IPS-15b (cell line): ENCODE data around the gene TMPRSS4.
A peak's percentile ranks its signal among the peaks of the same experiment; 100 is the strongest.

Source experiments
- H3K27me3 ChIP-seq: one replicate; pipeline ENCODE4 v1.6.1; 2013; ENCODE audit warnings: low read length; ENCODE audit not compliant: control insufficient read depth, insufficient read depth
- H3K36me3 ChIP-seq: one replicate; pipeline ENCODE4 v1.6.1; 2013; ENCODE audit warnings: low read length; ENCODE audit not compliant: control insufficient read depth, insufficient read depth
- H3K4me1 ChIP-seq: one replicate; pipeline ENCODE4 v1.6.1; 2013; ENCODE audit warnings: mild to moderate bottlenecking, low read length; ENCODE audit not compliant: control insufficient read depth, insufficient read depth
- H3K4me3 ChIP-seq: one replicate; pipeline ENCODE4 v1.5.1; 2013; ENCODE audit warnings: low read depth, low read length
- H3K9ac ChIP-seq: one replicate; pipeline ENCODE4 v1.6.1; 2013; ENCODE audit warnings: low read depth, mild to moderate bottlenecking, low read length
- H3K9me3 ChIP-seq: one replicate; pipeline ENCODE4 v1.6.1; 2013; ENCODE audit warnings: mild to moderate bottlenecking, low read length; ENCODE audit not compliant: control insufficient read depth, insufficient read depth

TMPRSS4 gene

DNA sequence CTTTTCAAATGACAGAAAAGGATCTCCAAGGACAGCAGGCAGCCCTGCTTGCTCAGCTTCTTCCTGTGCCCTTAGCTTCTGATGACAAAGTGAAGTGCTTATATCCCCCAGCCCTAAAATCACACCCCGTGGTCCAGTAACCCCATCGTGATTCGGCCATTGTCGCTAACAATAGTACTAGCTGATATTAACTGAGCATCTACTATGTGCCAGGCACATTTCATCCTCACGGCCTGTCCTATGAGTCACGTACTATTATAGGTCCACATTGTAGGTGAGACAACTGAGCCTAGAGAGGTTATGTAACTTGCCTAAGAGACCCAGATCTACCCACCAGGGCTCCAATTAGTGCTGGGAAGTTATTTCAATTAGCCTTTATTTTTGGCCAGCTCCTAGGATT, 69.7 kb downstream of the TMPRSS4 start:
- H3K36me3 ChIP-seq: no peaks in the 10 kb centered on the region
- H3K9me3 ChIP-seq: no peaks in the 10 kb centered on the region
- H3K9ac ChIP-seq: no peak overlapping the region
- H3K4me3 ChIP-seq: peak overlapping the region; percentile 59
- H3K4me1 ChIP-seq: peaks cover 12% of the 10 kb centered on the region
- H3K27me3 ChIP-seq: peaks cover 88% of the 10 kb centered on the region

DNA sequence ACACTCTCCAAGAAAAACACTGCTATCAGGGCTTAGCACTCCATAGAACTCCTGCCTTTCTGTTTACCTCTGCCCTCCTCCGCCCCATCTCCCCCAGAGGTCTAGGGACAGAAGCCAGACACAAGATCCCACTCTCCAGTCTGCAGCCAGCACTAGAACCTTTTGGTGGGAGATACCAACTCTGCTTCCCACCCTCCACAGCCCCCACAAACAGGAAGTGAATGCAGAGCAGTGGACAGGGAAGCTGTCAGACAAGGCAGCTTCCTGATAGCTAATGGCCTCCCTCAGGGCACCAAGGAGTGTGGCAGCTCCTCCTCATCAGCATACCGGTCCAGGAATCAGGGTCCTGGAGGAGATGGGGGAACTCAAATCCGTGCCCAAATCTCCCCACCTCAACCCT, 70.6 kb downstream of the TMPRSS4 start:
- no peak overlapping the region for H3K9ac ChIP-seq
- H3K27me3 ChIP-seq: peaks cover 88% of the 10 kb centered on the region
- peaks cover 12% of the 10 kb centered on the region for H3K4me1 ChIP-seq
- no peak overlapping the region for H3K4me3 ChIP-seq
- no peaks in the 10 kb centered on the region for H3K9me3 ChIP-seq
- no peaks in the 10 kb centered on the region for H3K36me3 ChIP-seq

DNA sequence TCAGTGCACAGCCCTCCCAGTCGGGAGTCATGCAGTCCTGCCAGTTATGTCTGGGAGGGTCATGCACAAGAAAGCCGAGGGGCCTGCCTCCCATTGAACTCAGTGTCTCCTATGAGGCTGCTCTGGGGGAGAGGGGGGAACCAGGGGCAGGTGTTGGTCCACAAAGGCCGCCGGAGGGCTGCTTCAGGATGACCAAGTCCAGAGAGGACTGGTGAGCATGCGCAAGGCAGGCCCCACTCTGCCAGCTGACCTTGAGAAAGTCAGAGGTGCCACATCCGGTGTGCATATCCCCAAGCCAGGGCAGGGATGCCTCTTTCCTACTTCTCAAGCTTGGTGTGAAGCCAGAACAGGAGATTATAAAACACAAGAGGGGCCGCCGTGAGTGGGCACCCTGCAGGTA, 71.4 kb downstream of the TMPRSS4 start:
- Histone ChIP-seq H3K9me3 (no peaks in the 10 kb centered on the region), H3K36me3 (no peaks in the 10 kb centered on the region), H3K4me3 (no peak overlapping the region), H3K9ac (no peak overlapping the region), H3K27me3 (peaks cover 85% of the 10 kb centered on the region), H3K4me1 (peaks cover 12% of the 10 kb centered on the region)

GRCh38 chr11:118148856-118149255, 72.0 kb downstream of the TMPRSS4 start:
- H3K9ac ChIP-seq: no peak overlapping the region
- no peaks in the 10 kb centered on the region for H3K9me3 ChIP-seq
- H3K27me3 ChIP-seq: peaks cover 84% of the 10 kb centered on the region
- H3K4me1 ChIP-seq: peaks cover 15% of the 10 kb centered on the region
- H3K36me3 ChIP-seq: no peaks in the 10 kb centered on the region
- H3K4me3 ChIP-seq: no peak overlapping the region

GRCh38 chr11:118149493-118149892, 72.6 kb downstream of the TMPRSS4 start:
- H3K9me3 ChIP-seq: no peaks in the 10 kb centered on the region
- H3K9ac ChIP-seq: no peak overlapping the region
- H3K27me3 ChIP-seq: peaks cover 84% of the 10 kb centered on the region
- H3K36me3 ChIP-seq: no peaks in the 10 kb centered on the region
- H3K4me3 ChIP-seq: no peak overlapping the region
- H3K4me1 ChIP-seq: peaks cover 21% of the 10 kb centered on the region

GRCh38 chr11:118151431-118151830, 74.6 kb downstream of the TMPRSS4 start:
- H3K36me3 ChIP-seq: no peaks in the 10 kb centered on the region
- peaks cover 38% of the 10 kb centered on the region for H3K4me1 ChIP-seq
- no peaks in the 10 kb centered on the region for H3K9me3 ChIP-seq
- peaks cover 93% of the 10 kb centered on the region for H3K27me3 ChIP-seq
- no peak overlapping the region for H3K9ac ChIP-seq
- H3K4me3 ChIP-seq: peak overlapping the region; percentile 80

DNA sequence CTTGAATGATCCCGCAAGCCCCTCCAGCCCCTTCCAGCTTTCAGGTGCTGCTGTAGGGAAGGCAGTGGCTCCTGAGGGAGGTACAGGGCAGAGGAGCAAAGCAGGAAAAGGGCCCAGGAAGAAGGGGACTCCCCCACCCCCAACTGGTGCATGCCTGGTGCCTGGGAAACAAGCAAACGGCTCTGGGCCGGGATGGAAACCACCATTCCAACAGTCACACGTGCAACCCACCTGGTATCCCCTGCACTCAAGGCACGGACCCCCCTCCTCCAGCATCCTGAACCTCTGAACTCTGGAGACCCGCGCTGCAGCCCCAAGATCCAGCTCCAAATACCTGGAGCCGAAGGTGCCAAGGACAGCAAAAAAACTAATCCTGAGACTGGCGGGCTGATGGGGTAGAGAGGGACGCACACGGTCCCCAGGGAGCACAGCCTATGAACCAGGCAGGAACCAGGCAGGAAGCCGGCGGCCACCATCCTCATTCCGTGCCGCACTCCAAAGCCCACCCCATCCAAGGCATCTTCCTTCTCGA, 75.2 kb downstream of the TMPRSS4 start:
- Histone ChIP-seq H3K27me3 (peaks cover 93% of the 10 kb centered on the region), H3K4me3 (peak overlapping the region; percentile 80)

GRCh38 chr11:118152552-118153471, 75.9 kb downstream of the TMPRSS4 start, which contains the start of gene SCN4B:
SCN4B (minus strand) TSS chr11:118152823; CDS start chr11:118152673, 150 bp downstream.
- H3K9ac ChIP-seq: no peak within 1 kb of the TSS
- H3K9me3 ChIP-seq: no peaks in the 10 kb centered on the region
- H3K36me3 ChIP-seq: no peaks in the 10 kb centered on the region
- H3K4me1 ChIP-seq: peaks cover 32% of the 10 kb centered on the region
- peaks cover 93% of the 10 kb centered on the region for H3K27me3 ChIP-seq
- peak within 1 kb of the TSS; percentile 80 for H3K4me3 ChIP-seq

More for the DNA sequence above, 75.2 kb downstream of the TMPRSS4 start:
- Histone ChIP-seq H3K9ac (no peak overlapping the region), H3K4me1 (peaks cover 37% of the 10 kb centered on the region), H3K9me3 (no peaks in the 10 kb centered on the region), H3K36me3 (no peaks in the 10 kb centered on the region)

DNA sequence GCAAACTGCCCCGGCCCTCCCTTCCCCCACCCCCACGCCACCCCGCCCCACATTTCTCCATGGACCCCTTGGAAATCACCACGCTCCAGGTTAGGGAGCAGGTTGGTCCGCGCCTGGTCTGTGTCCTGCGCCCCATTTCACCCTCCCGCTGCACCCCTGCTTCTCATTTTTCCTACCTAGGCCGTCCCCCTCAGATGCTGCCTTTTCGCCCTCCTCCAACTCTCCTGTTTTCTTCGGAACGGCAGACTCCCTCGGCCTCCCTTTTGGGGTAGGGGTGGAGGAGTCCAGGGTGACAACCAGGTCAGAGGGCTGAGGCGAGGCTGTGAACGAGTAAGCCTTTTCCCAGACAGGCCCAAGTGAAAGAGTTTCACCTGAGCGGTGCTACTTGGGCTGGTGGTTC, 76.6 kb downstream of the TMPRSS4 start:
- Histone ChIP-seq H3K9me3 (no peaks in the 10 kb centered on the region), H3K36me3 (no peaks in the 10 kb centered on the region), H3K4me3 (peak overlapping the region; percentile 80), H3K9ac (no peak overlapping the region), H3K27me3 (peaks cover 93% of the 10 kb centered on the region), H3K4me1 (peaks cover 32% of the 10 kb centered on the region)

GRCh38 chr11:118153976-118154375, 77.1 kb downstream of the TMPRSS4 start:
- Histone ChIP-seq H3K36me3 (no peaks in the 10 kb centered on the region), H3K9ac (no peak overlapping the region), H3K4me3 (peak overlapping the region; percentile 80), H3K27me3 (peaks cover 93% of the 10 kb centered on the region), H3K4me1 (peaks cover 32% of the 10 kb centered on the region), H3K9me3 (no peaks in the 10 kb centered on the region)

DNA sequence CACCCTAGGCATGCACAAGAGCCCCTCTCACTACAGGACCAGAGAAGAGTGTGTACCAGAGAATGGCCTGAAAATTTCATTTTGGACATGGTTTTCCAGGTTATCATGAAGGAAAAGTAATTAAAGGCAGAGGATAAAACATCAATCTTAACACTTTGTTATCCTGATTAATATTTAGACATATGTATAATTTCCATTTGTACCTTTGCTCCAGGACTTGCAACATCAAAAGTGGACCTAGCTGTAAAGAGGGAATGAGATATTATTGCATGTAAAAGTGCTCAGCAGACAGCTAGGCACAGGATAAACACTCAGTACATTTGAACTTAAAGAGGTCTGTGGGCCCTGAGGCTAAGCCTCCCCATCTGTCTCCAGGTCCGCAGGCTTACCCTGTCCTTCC, 77.8 kb downstream of the TMPRSS4 start:
- Histone ChIP-seq H3K4me1 (peaks cover 32% of the 10 kb centered on the region), H3K9ac (no peak overlapping the region), H3K9me3 (no peaks in the 10 kb centered on the region), H3K27me3 (peaks cover 93% of the 10 kb centered on the region), H3K36me3 (no peaks in the 10 kb centered on the region), H3K4me3 (peak overlapping the region; percentile 27)
